NT2/D1 (cell line): Measurements from ENCODE around the gene RPL5.

Experiments
- SUZ12 ChIP-seq: IDR thresholded peaks from 2 replicates; pipeline ENCODE4 v1.6.1; 2011; ENCODE audit not compliant: insufficient read length, insufficient read depth; ENCODE audit errors: extremely low read depth
- YY1 ChIP-seq: IDR thresholded peaks from 2 replicates; pipeline ENCODE4 v1.6.1; 2011; ENCODE audit not compliant: insufficient read length, insufficient read depth
- ZNF274 ChIP-seq: IDR thresholded peaks from 2 replicates; pipeline ENCODE4 v1.6.1; 2011; ENCODE audit warnings: mild to moderate bottlenecking, low read depth, low read length

DNA sequence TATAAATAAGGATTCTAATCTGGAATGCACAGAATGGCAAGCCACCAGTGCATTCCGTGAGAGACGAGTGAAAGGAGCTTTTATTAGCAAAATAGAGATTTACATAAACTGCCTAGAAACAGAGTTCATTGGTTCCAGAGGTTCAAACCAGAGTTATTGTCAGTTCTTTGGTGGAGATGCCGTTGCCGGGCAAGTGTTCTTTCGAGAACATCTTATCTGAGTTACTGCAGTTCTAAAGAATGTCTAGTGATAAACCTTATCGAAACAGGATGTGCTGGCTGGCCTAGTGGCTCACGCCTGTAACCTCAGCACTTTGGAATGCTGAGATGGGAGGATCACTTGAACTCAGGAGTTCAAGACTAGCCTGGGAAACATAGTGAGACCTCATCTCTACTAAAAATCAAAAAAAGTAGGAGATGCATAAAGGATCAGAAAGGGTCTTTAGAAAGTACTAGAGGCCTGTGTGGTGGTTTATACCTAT lies 27.1 kb upstream of the RPL5 start:
- no peak for TF ChIP-seq YY1
- no peak for TF ChIP-seq ZNF274
- no peak for TF ChIP-seq SUZ12
